Fibroblast of mammary gland (primary cell): ENCODE data around the gene TRAP1.
"Not testable (repeated sequence)": the region's sequence is repeated elsewhere in the genome, so short reads cannot be mapped to it uniquely, and the experiment has no call there.

Experiments
- DNase-seq: peaks from one replicate; pipeline ENCODE4 v3.0.0-alpha.2; 2010; ENCODE audit warnings: low read depth
- H3K4me3 ChIP-seq: 2 replicates; pipeline ENCODE4 v1.5.1; 2011; ENCODE audit warnings: low read depth, mild to moderate bottlenecking, low read length, moderate library complexity; ENCODE audit not compliant: control insufficient read depth
- TF ChIP-seq, protein P1 (sequence below): conservative IDR thresholded peaks from 2 replicates; pipeline ENCODE4 v1.5.1; 2011; ENCODE audit warnings: low read depth, low read length, inconsistent platforms; ENCODE audit not compliant: control insufficient read depth, insufficient read depth

The TRAP1 gene

GRCh38 chr16:3661922-3662321 is 55.4 kb downstream of the TRAP1 start:
- H3K4me3 ChIP-seq: no peak overlapping the region
- TF ChIP-seq, protein P1, sequence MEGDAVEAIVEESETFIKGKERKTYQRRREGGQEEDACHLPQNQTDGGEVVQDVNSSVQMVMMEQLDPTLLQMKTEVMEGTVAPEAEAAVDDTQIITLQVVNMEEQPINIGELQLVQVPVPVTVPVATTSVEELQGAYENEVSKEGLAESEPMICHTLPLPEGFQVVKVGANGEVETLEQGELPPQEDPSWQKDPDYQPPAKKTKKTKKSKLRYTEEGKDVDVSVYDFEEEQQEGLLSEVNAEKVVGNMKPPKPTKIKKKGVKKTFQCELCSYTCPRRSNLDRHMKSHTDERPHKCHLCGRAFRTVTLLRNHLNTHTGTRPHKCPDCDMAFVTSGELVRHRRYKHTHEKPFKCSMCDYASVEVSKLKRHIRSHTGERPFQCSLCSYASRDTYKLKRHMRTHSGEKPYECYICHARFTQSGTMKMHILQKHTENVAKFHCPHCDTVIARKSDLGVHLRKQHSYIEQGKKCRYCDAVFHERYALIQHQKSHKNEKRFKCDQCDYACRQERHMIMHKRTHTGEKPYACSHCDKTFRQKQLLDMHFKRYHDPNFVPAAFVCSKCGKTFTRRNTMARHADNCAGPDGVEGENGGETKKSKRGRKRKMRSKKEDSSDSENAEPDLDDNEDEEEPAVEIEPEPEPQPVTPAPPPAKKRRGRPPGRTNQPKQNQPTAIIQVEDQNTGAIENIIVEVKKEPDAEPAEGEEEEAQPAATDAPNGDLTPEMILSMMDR: no peak
- DNase-seq: no peak

GRCh38 chr16:3661311-3661710 is 56.0 kb downstream of the TRAP1 start:
- DNase-seq: no peak
- H3K4me3 ChIP-seq: no peak overlapping the region
- TF ChIP-seq, protein P1: no peak

- no peak overlapping the region for H3K4me3 ChIP-seq
- TF ChIP-seq, protein P1: no peak
- DNase-seq: peak; percentile 37
Measured at GRCh38 chr16:3659251-3659650, 58.1 kb downstream of the TRAP1 start.

DNA sequence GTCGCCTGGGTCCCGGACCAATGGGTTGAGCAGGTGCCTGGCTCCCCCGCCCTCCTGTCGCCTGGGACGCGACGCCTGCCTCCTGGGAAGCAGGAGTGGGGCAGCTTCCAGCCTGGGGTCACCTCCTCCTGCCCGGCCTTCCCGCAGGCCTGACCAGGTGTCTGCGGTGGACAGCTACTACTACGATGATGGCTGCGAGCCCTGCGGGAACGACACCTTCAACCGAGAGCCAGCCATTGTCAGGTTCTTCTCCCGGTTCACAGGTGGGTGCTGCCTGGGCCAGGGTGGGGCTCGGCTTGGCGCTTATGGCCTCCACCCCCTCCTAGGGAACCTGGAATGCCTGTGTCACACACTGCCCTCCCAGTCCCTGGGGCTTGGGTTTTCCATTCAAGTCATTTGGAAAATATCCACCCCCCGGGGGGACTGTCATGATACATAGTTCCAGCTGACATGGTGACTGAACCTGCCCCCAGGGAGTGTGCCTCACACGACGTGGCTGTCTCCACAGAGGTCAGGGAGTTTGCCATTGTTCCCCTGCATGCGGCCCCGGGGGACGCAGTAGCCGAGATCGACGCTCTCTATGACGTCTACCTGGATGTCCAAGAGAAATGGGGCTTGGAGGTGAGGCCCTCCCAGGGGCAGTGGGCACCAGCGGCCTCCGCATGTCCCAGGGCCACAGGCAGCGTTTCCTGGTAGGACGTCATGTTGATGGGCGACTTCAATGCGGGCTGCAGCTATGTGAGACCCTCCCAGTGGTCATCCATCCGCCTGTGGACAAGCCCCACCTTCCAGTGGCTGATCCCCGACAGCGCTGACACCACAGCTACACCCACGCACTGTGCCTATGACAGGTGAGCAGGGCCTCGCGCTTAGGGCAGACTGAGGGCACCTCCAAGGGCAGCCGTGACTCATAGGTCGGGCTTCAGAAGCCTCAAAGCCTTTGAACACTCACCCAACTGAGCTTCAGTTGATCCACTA is 60.5 kb downstream of the TRAP1 start:
- no peak overlapping the region for H3K4me3 ChIP-seq
- TF ChIP-seq, protein P1: no peak
- DNase-seq: peak; percentile 5

DNA sequence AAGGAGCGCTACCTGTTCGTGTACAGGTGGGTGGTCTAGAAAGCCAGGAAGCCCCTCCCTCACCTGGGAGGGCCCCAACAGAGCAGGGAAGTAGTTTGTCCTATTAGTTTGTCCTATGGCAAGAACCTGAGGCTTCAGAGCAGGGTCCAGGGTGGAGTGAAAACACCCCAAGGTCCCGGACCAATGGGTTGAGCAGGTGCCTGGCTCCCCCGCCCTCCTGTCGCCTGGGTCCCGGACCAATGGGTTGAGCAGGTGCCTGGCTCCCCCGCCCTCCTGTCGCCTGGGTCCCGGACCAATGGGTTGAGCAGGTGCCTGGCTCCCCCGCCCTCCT is 61.2 kb downstream of the TRAP1 start:
- not testable (repeated sequence) for H3K4me3 ChIP-seq, DNase-seq

GRCh38 chr16:3655396-3656159 is 61.7 kb downstream of the TRAP1 start:
- TF ChIP-seq, protein P1: no peak
- no peak overlapping the region for H3K4me3 ChIP-seq

DNA sequence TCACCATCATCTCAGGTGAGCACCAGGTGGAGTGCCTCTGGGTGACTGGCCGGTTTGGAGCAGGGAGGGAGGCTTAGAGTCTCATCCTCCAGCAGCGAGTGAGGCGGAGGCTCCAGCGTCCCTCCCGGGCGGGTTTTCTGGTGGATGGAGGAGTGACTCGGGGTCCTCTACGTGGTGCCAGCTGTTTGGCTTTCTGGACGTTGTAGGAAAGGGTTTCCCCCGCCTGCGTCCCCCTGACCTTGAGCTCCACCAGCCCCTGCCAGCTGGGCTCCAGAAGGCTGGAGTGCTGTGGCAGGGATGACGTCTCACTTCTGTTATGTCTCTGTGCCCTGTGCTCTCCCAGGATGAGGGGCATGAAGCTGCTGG is 62.3 kb downstream of the TRAP1 start:
- TF ChIP-seq, protein P1: no peak
- no peak for DNase-seq
- no peak overlapping the region for H3K4me3 ChIP-seq

More at GRCh38 chr16:3655396-3656159, 61.7 kb downstream of the TRAP1 start:
- no peak for DNase-seq
